Mesendoderm (in vitro differentiated cells): ENCODE data around the gene APOBR.

Experiments
- DNase-seq: peaks from one replicate; pipeline ENCODE4 v3.0.0; 2013
- H2AK5ac ChIP-seq: 2 replicates; pipeline ENCODE4 v1.6.1; 2013; ENCODE audit warnings: low read length, inconsistent platforms
- H2BK120ac ChIP-seq: 2 replicates; pipeline ENCODE4 v1.6.1; 2013; ENCODE audit warnings: low read depth, mild to moderate bottlenecking, low read length, moderate library complexity, mixed read lengths
- H2BK15ac ChIP-seq: replicated peaks from 2 replicates; pipeline ENCODE4 v1.6.1; 2013; ENCODE audit warnings: low read depth, mild to moderate bottlenecking, moderate library complexity
- H2BK5ac ChIP-seq: 2 replicates; pipeline ENCODE4 v1.6.1; 2013; ENCODE audit warnings: low read length, inconsistent platforms
- H3K18ac ChIP-seq: 2 replicates; pipeline ENCODE4 v1.6.1; 2013; ENCODE audit warnings: mild to moderate bottlenecking, low read length, mixed read lengths
- H3K23ac ChIP-seq: one replicate; pipeline ENCODE4 v1.6.1; 2013; ENCODE audit warnings: low read length
- H3K27ac ChIP-seq: 2 replicates; pipeline ENCODE4 v1.5.1; 2013; ENCODE audit warnings: low read depth, mild to moderate bottlenecking, inconsistent platforms, low read length, moderate library complexity
- H3K27me3 ChIP-seq: 2 replicates; pipeline ENCODE4 v1.6.1; 2013; ENCODE audit warnings: low read length, control low read depth, mild to moderate bottlenecking, inconsistent platforms; ENCODE audit not compliant: insufficient read depth, poor library complexity
- H3K36me3 ChIP-seq: 2 replicates; pipeline ENCODE4 v1.6.1; 2013; ENCODE audit warnings: low read length, inconsistent platforms; ENCODE audit not compliant: control insufficient read depth, insufficient read depth
- H3K4ac ChIP-seq: one replicate; pipeline ENCODE4 v1.6.1; 2013; ENCODE audit warnings: low read depth, mild to moderate bottlenecking, low read length, moderate library complexity
- H3K4me1 ChIP-seq: 2 replicates; pipeline ENCODE4 v1.6.1; 2013; ENCODE audit warnings: low read depth, low read length, inconsistent platforms; ENCODE audit not compliant: control insufficient read depth
- H3K4me2 ChIP-seq: 2 replicates; pipeline ENCODE4 v1.6.1; 2013; ENCODE audit warnings: low read length
- H3K4me3 ChIP-seq: 2 replicates; pipeline ENCODE4 v1.5.1; 2013; ENCODE audit warnings: mild to moderate bottlenecking, low read length
- H3K56ac ChIP-seq: one replicate; pipeline ENCODE4 v1.6.1; 2013; ENCODE audit warnings: low read length
- H3K79me1 ChIP-seq: 2 replicates; pipeline ENCODE4 v1.6.1; 2013; ENCODE audit warnings: low read length, inconsistent platforms
- H3K79me2 ChIP-seq: 2 replicates; pipeline ENCODE4 v1.6.1; 2013; ENCODE audit warnings: mild to moderate bottlenecking, low read length; ENCODE audit not compliant: control insufficient read depth, insufficient read depth
- H3K9ac ChIP-seq: 2 replicates; pipeline ENCODE4 v1.6.1; 2013; ENCODE audit warnings: low read length, inconsistent platforms
- H4K5ac ChIP-seq: one replicate; pipeline ENCODE4 v1.6.1; 2013; ENCODE audit warnings: low read length
- H4K8ac ChIP-seq: one replicate; pipeline ENCODE4 v1.6.1; 2013; ENCODE audit warnings: low read depth, mild to moderate bottlenecking, control low read depth, low read length, moderate library complexity
- WGBS: extraction: QIAGEN DNeasy Blood & Tissue Kit; methylation state at CpG from one replicate; pipeline ENCODE4 v1.1.7; 2013; ENCODE audit warnings: low lambda C conversion rate, missing lambda C conversion rate; ENCODE audit not compliant: insufficient coverage; ENCODE audit errors: extremely low coverage; 5-methylcytosine and 5-hydroxymethylcytosine counted together

Gene APOBR

GRCh38 chr16:28548306-28548802 is 53.9 kb downstream of the APOBR start:
- Histone ChIP-seq H3K4me1 (no peaks in the 10 kb centered on the region), H3K36me3 (no peaks in the 10 kb centered on the region), H3K4ac (no peak overlapping the region), H4K5ac (no peak overlapping the region), H3K56ac (no peak overlapping the region), H2BK5ac (no peak overlapping the region), H3K27ac (no peak overlapping the region), H3K23ac (no peak overlapping the region), H3K79me2 (no peaks in the 10 kb centered on the region), H2AK5ac (no peak overlapping the region), H2BK120ac (no peak overlapping the region), H3K79me1 (no peaks in the 10 kb centered on the region), H3K9ac (no peak overlapping the region), H3K4me2 (no peak overlapping the region), H2BK15ac (no peak overlapping the region), H3K27me3 (no peaks in the 10 kb centered on the region), H4K8ac (no peak overlapping the region), H3K4me3 (no peak overlapping the region), H3K18ac (no peak overlapping the region)
- no peak for DNase-seq
- WGBS, result no CpG with 5 or more reads among the region's 14 CpGs
